Stomach (tissue), 4 donors: ENCODE measurements around the gene HHIP.

Experiments
- EP300 ChIP-seq: sonication (generic); formaldehyde crosslinking; IDR thresholded peaks from one replicate; pipeline ENCODE4 v1.6.1; 2017; ENCODE audit warnings: antibody characterized with exemption
- POLR2A ChIP-seq, 4 donors: fragments of 450-650 bp; IDR thresholded peaks; one replicate each; pipeline ENCODE4 v1.6.1; 2016; ENCODE audit warnings: antibody characterized with exemption in 4 of 4, control low read depth in 2 of 4, mild to moderate bottlenecking in 1 of 4, moderate library complexity in 1 of 4

DNA sequence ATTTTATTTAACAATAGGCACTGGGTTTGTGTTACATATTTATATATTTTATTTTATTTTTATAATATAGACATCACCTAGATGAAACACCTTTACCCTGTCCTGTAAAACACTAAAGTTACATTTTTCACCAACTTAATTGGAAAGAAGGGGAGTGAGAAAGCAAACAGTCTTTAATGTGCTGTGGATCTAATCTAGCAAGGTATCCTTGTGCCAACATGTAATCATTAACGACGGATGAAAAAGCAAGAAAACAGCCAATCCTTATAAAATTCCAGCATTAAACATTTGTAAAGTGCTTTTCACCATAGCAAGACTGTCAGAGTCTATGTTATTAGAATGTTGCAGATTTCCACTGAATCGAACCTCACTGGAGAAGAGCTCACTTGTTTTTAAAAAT lies 92.7 kb downstream of the HHIP start:
- TF ChIP-seq EP300 = no peak
- no peak for TF ChIP-seq POLR2A (IDR thresholded peaks at IDR 0.05)
